ENCODE results near the gene PAPPA.

The PAPPA gene

GRCh38 chr9:116366241-116366640 is 212.7 kb downstream of the PAPPA start:
- H3K9me3 ChIP-seq (ENCODE audit: control insufficient read depth in 2 of 2, low read length in 2 of 2): no peaks in the 10 kb centered on the region
- H3K27me3 ChIP-seq (ENCODE audit: control insufficient read depth in 1 of 2, insufficient read depth in 2 of 2, low read length in 2 of 2): no peaks in the 10 kb centered on the region
- no peak overlapping the region for H3K9ac ChIP-seq (ENCODE audit: low read length in 2 of 2)
- peaks cover 0 to 2% of the 10 kb centered on the region in 2 donors for H3K36me3 ChIP-seq (ENCODE audit: control insufficient read depth in 2 of 2, insufficient read depth in 2 of 2, low read length in 2 of 2)
- no peak overlapping the region for H3K4me3 ChIP-seq (ENCODE audit: low read length in 2 of 2)
- H3K4me1 ChIP-seq (ENCODE audit: control insufficient read depth, insufficient read depth, low read length): peaks cover 9% of the 10 kb centered on the region
- H3K27ac ChIP-seq (ENCODE audit: low read length): no peak overlapping the region

GRCh38 chr9:116368680-116369079 is 215.1 kb downstream of the PAPPA start:
- Histone ChIP-seq H3K4me3 (ENCODE audit: low read length in 2 of 2) (no peak overlapping the region), H3K36me3 (ENCODE audit: control insufficient read depth in 2 of 2, insufficient read depth in 2 of 2, low read length in 2 of 2) (no peaks in the 10 kb centered on the region), H3K9me3 (ENCODE audit: control insufficient read depth in 2 of 2, low read length in 2 of 2) (no peaks in the 10 kb centered on the region), H3K27ac (ENCODE audit: low read length) (no peak overlapping the region), H3K9ac (ENCODE audit: low read length in 2 of 2) (no peak overlapping the region), H3K4me1 (ENCODE audit: control insufficient read depth, insufficient read depth, low read length) (peaks cover 9% of the 10 kb centered on the region), H3K27me3 (ENCODE audit: control insufficient read depth in 1 of 2, insufficient read depth in 2 of 2, low read length in 2 of 2) (no peaks in the 10 kb centered on the region)

- Histone ChIP-seq H3K36me3 (ENCODE audit: control insufficient read depth in 2 of 2, insufficient read depth in 2 of 2, low read length in 2 of 2) (no peaks in the 10 kb centered on the region), H3K27me3 (ENCODE audit: control insufficient read depth in 1 of 2, insufficient read depth in 2 of 2, low read length in 2 of 2) (no peaks in the 10 kb centered on the region), H3K4me1 (ENCODE audit: control insufficient read depth, insufficient read depth, low read length) (peaks cover 9% of the 10 kb centered on the region), H3K9ac (ENCODE audit: low read length in 2 of 2) (no peak overlapping the region), H3K4me3 (ENCODE audit: low read length in 2 of 2) (no peak overlapping the region), H3K27ac (ENCODE audit: low read length) (no peak overlapping the region), H3K9me3 (ENCODE audit: control insufficient read depth in 2 of 2, low read length in 2 of 2) (no peaks in the 10 kb centered on the region)
Measured at GRCh38 chr9:116369706-116370105, 216.1 kb downstream of the PAPPA start.

GRCh38 chr9:116370556-116370955 is 217.0 kb downstream of the PAPPA start:
- H3K36me3 ChIP-seq (ENCODE audit: control insufficient read depth in 2 of 2, insufficient read depth in 2 of 2, low read length in 2 of 2): no peaks in the 10 kb centered on the region
- H3K9ac ChIP-seq (ENCODE audit: low read length in 2 of 2): no peak overlapping the region
- H3K4me3 ChIP-seq (ENCODE audit: low read length in 2 of 2): no peak overlapping the region
- H3K4me1 ChIP-seq (ENCODE audit: control insufficient read depth, insufficient read depth, low read length): peaks cover 2% of the 10 kb centered on the region
- H3K27ac ChIP-seq (ENCODE audit: low read length): no peak overlapping the region
- H3K27me3 ChIP-seq (ENCODE audit: control insufficient read depth in 1 of 2, insufficient read depth in 2 of 2, low read length in 2 of 2): no peaks in the 10 kb centered on the region
- no peaks in the 10 kb centered on the region for H3K9me3 ChIP-seq (ENCODE audit: control insufficient read depth in 2 of 2, low read length in 2 of 2)

- no peaks in the 10 kb centered on the region for H3K36me3 ChIP-seq (ENCODE audit: control insufficient read depth in 2 of 2, insufficient read depth in 2 of 2, low read length in 2 of 2)
- H3K4me1 ChIP-seq (ENCODE audit: control insufficient read depth, insufficient read depth, low read length): no peaks in the 10 kb centered on the region
- no peaks in the 10 kb centered on the region for H3K27me3 ChIP-seq (ENCODE audit: control insufficient read depth in 1 of 2, insufficient read depth in 2 of 2, low read length in 2 of 2)
- no peaks in the 10 kb centered on the region for H3K9me3 ChIP-seq (ENCODE audit: control insufficient read depth in 2 of 2, low read length in 2 of 2)
- no peak overlapping the region for H3K9ac ChIP-seq (ENCODE audit: low read length in 2 of 2)
- H3K27ac ChIP-seq (ENCODE audit: low read length): no peak overlapping the region
- H3K4me3 ChIP-seq (ENCODE audit: low read length in 2 of 2): no peak overlapping the region
Measured at GRCh38 chr9:116372081-116372673, 218.6 kb downstream of the PAPPA start.

- no peak overlapping the region for H3K27ac ChIP-seq (ENCODE audit: low read length)
- H3K36me3 ChIP-seq (ENCODE audit: control insufficient read depth in 2 of 2, insufficient read depth in 2 of 2, low read length in 2 of 2): no peaks in the 10 kb centered on the region
- H3K9ac ChIP-seq (ENCODE audit: low read length in 2 of 2): no peak overlapping the region
- H3K27me3 ChIP-seq (ENCODE audit: control insufficient read depth in 1 of 2, insufficient read depth in 2 of 2, low read length in 2 of 2): no peaks in the 10 kb centered on the region
- H3K4me1 ChIP-seq (ENCODE audit: control insufficient read depth, insufficient read depth, low read length): no peaks in the 10 kb centered on the region
- H3K4me3 ChIP-seq (ENCODE audit: low read length in 2 of 2): no peak overlapping the region
- no peaks in the 10 kb centered on the region for H3K9me3 ChIP-seq (ENCODE audit: control insufficient read depth in 2 of 2, low read length in 2 of 2)
Measured at GRCh38 chr9:116372786-116373185, 219.2 kb downstream of the PAPPA start.

- no peaks in the 10 kb centered on the region for H3K36me3 ChIP-seq (ENCODE audit: control insufficient read depth in 2 of 2, insufficient read depth in 2 of 2, low read length in 2 of 2)
- H3K27ac ChIP-seq (ENCODE audit: low read length): no peak overlapping the region
- H3K9ac ChIP-seq (ENCODE audit: low read length in 2 of 2): no peak overlapping the region
- H3K27me3 ChIP-seq (ENCODE audit: control insufficient read depth in 1 of 2, insufficient read depth in 2 of 2, low read length in 2 of 2): no peaks in the 10 kb centered on the region
- no peak overlapping the region for H3K4me3 ChIP-seq (ENCODE audit: low read length in 2 of 2)
- no peaks in the 10 kb centered on the region for H3K4me1 ChIP-seq (ENCODE audit: control insufficient read depth, insufficient read depth, low read length)
- no peaks in the 10 kb centered on the region for H3K9me3 ChIP-seq (ENCODE audit: control insufficient read depth in 2 of 2, low read length in 2 of 2)
Measured at GRCh38 chr9:116377179-116377798, 223.7 kb downstream of the PAPPA start.

- Histone ChIP-seq H3K36me3 (ENCODE audit: control insufficient read depth in 2 of 2, insufficient read depth in 2 of 2, low read length in 2 of 2) (no peaks in the 10 kb centered on the region), H3K4me1 (ENCODE audit: control insufficient read depth, insufficient read depth, low read length) (no peaks in the 10 kb centered on the region), H3K4me3 (ENCODE audit: low read length in 2 of 2) (no peak overlapping the region), H3K9ac (ENCODE audit: low read length in 2 of 2) (no peak overlapping the region), H3K27ac (ENCODE audit: low read length) (no peak overlapping the region), H3K9me3 (ENCODE audit: control insufficient read depth in 2 of 2, low read length in 2 of 2) (no peaks in the 10 kb centered on the region), H3K27me3 (ENCODE audit: control insufficient read depth in 1 of 2, insufficient read depth in 2 of 2, low read length in 2 of 2) (no peaks in the 10 kb centered on the region)
Measured at GRCh38 chr9:116378873-116379272, 225.3 kb downstream of the PAPPA start.

GRCh38 chr9:116379821-116380220 is 226.2 kb downstream of the PAPPA start:
- H3K9me3 ChIP-seq (ENCODE audit: control insufficient read depth in 2 of 2, low read length in 2 of 2): no peaks in the 10 kb centered on the region
- H3K27me3 ChIP-seq (ENCODE audit: control insufficient read depth in 1 of 2, insufficient read depth in 2 of 2, low read length in 2 of 2): no peaks in the 10 kb centered on the region
- H3K4me1 ChIP-seq (ENCODE audit: control insufficient read depth, insufficient read depth, low read length): no peaks in the 10 kb centered on the region
- H3K9ac ChIP-seq (ENCODE audit: low read length in 2 of 2): no peak overlapping the region
- no peaks in the 10 kb centered on the region for H3K36me3 ChIP-seq (ENCODE audit: control insufficient read depth in 2 of 2, insufficient read depth in 2 of 2, low read length in 2 of 2)
- no peak overlapping the region for H3K4me3 ChIP-seq (ENCODE audit: low read length in 2 of 2)
- H3K27ac ChIP-seq (ENCODE audit: low read length): no peak overlapping the region

- no peak overlapping the region for H3K27ac ChIP-seq (ENCODE audit: low read length)
- no peaks in the 10 kb centered on the region for H3K36me3 ChIP-seq (ENCODE audit: control insufficient read depth in 2 of 2, insufficient read depth in 2 of 2, low read length in 2 of 2)
- no peaks in the 10 kb centered on the region for H3K27me3 ChIP-seq (ENCODE audit: control insufficient read depth in 1 of 2, insufficient read depth in 2 of 2, low read length in 2 of 2)
- H3K9me3 ChIP-seq (ENCODE audit: control insufficient read depth in 2 of 2, low read length in 2 of 2): no peaks in the 10 kb centered on the region
- no peaks in the 10 kb centered on the region for H3K4me1 ChIP-seq (ENCODE audit: control insufficient read depth, insufficient read depth, low read length)
- no peak overlapping the region for H3K4me3 ChIP-seq (ENCODE audit: low read length in 2 of 2)
- H3K9ac ChIP-seq (ENCODE audit: low read length in 2 of 2): no peak overlapping the region
Measured at GRCh38 chr9:116380496-116380995, 227.0 kb downstream of the PAPPA start.

GRCh38 chr9:116381350-116381749 is 227.8 kb downstream of the PAPPA start:
- H3K9ac ChIP-seq (ENCODE audit: low read length in 2 of 2): no peak overlapping the region
- H3K36me3 ChIP-seq (ENCODE audit: control insufficient read depth in 2 of 2, insufficient read depth in 2 of 2, low read length in 2 of 2): no peaks in the 10 kb centered on the region
- H3K9me3 ChIP-seq (ENCODE audit: control insufficient read depth in 2 of 2, low read length in 2 of 2): no peaks in the 10 kb centered on the region
- no peak overlapping the region for H3K4me3 ChIP-seq (ENCODE audit: low read length in 2 of 2)
- H3K27ac ChIP-seq (ENCODE audit: low read length): no peak overlapping the region
- no peaks in the 10 kb centered on the region for H3K4me1 ChIP-seq (ENCODE audit: control insufficient read depth, insufficient read depth, low read length)
- H3K27me3 ChIP-seq (ENCODE audit: control insufficient read depth in 1 of 2, insufficient read depth in 2 of 2, low read length in 2 of 2): no peaks in the 10 kb centered on the region

All from stomach smooth muscle (tissue), 2 donors.